OCI-LY3 (cell line): ENCODE results near the gene RASGRP4.

ENCODE experiments used
- CTCF ChIP-seq: fragments of 200-600, 300-600 bp; sonication (generic); IDR thresholded peaks from 2 replicates; pipeline ENCODE4 v1.5.1; 2014; ENCODE audit warnings: antibody characterized with exemption, low read length, low read depth
- EZH2phosphoT487 ChIP-seq: fragments of 200-600 bp; shearing (Covaris generic); IDR thresholded peaks from 2 replicates; pipeline ENCODE4 v1.6.1; 2018; ENCODE audit warnings: antibody characterized with exemption, mixed run types, low read depth

DNA sequence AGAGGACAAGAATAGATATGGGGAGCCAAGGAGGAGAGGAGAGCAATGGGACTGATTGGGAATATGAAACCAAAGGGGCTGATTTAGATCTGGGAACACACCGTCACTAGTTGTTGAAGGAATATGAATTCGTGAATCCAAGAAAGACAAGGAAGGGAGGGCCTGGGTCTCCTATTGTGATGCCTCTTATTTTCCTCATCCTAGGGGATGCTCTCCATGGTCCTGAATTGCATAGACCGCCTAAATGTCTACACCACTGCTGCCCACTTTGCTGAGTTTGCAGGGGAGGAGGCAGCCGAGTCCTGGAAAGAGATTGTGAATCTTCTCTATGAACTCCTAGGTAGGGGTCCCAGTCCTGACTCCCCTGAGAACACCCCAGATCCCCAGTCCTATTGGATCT, 29.0 kb upstream of the RASGRP4 start:
- TF ChIP-seq CTCF = no peak
- TF ChIP-seq EZH2phosphoT487 = no peak
